Upper lobe of left lung (tissue), 4 donors: ENCODE data around the gene DDI2.

Experiments
- POLR2A ChIP-seq, 4 donors: fragments of 450-650 bp; IDR thresholded peaks; one replicate each; pipeline ENCODE4 v1.5.1; 2016 to 2017; ENCODE audit warnings: antibody characterized with exemption in 4 of 4, mild to moderate bottlenecking in 2 of 4
- POLR2AphosphoS5 ChIP-seq, 2 donors: sonication (generic); formaldehyde crosslinking; IDR thresholded peaks; one replicate each; pipeline ENCODE4 v1.5.1; 2017; ENCODE audit warnings: antibody characterized with exemption in 2 of 2
- TF ChIP-seq, protein P1 (sequence below), 6 experiments: fragments of 450-650 bp in 4 of 6; fragments of 200-600 bp in 2 of 6; sonication (generic) in 2 of 6; IDR thresholded peaks; one replicate each; pipeline ENCODE4 v1.5.1; 2016 to 2019; ENCODE audit warnings: antibody characterized with exemption in 6 of 6

DNA sequence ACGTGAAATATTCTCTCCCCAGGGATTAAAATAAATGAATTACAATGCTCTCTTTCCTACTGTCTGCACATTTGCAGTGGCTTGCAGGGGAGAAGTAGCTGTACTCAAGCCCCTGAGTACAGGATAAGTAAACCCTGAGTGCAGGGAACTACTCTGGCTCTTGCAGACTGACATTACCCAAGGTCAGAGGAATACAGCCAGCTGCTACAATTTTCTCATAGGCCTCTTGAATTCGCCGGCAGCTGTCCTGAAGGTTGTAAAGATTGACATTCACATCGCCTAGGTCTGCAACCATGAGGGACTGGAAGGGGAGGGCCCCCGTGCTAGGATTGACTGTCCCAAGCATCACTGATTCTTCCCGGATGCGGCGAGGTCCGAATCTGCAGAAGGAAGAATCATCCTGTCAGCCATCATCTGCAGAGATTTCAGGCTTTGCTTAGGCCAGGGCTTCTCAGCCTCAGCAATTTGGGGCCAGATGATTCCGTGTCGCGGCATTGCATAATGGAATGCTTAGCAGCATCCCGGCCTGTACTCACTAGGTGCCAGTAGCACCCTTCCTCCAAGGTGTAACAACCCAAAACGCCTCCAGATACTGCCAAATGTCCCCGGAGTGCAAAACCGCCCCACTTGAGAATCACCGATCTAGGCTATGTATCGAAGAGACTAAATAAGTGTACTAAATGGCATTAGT lies 34.1 kb upstream of the DDI2 start:
- TF ChIP-seq, protein P1, sequence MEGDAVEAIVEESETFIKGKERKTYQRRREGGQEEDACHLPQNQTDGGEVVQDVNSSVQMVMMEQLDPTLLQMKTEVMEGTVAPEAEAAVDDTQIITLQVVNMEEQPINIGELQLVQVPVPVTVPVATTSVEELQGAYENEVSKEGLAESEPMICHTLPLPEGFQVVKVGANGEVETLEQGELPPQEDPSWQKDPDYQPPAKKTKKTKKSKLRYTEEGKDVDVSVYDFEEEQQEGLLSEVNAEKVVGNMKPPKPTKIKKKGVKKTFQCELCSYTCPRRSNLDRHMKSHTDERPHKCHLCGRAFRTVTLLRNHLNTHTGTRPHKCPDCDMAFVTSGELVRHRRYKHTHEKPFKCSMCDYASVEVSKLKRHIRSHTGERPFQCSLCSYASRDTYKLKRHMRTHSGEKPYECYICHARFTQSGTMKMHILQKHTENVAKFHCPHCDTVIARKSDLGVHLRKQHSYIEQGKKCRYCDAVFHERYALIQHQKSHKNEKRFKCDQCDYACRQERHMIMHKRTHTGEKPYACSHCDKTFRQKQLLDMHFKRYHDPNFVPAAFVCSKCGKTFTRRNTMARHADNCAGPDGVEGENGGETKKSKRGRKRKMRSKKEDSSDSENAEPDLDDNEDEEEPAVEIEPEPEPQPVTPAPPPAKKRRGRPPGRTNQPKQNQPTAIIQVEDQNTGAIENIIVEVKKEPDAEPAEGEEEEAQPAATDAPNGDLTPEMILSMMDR (IDR thresholded peaks at IDR 0.05), result no peak
- TF ChIP-seq POLR2A (IDR thresholded peaks at IDR 0.05), result no peak
- no peak for TF ChIP-seq POLR2AphosphoS5 (IDR thresholded peaks at IDR 0.05)
